ENCODE measurements around the gene G6PC2.

The G6PC2 gene

DNA sequence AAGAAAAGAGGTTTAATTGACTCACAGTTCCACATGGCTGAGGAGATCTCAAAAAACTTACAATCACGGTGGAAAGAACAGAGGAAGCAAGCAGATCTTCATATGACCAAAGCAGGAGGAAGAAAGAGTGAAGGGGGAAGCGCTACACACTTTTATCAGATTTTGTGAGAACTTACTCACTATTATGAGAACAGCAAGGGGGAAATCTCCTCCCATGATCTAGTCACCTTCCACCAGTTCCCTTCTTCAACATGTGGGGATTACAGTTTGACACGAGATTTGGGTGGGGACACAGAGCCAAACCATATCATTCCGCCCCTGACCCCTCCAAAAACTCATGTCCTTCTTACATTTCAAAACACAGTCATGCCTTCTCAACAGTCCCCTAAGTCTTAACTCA, 54.2 kb downstream of the G6PC2 start:
- H4K20me1 ChIP-seq (ENCODE audit: low read depth, low read length), result no peaks in the 10 kb centered on the region
- no peaks in the 10 kb centered on the region for H3K9me3 ChIP-seq (ENCODE audit: insufficient read depth, low read length)
- H3K27me3 ChIP-seq (ENCODE audit: low read length), result no peaks in the 10 kb centered on the region
- no peak overlapping the region for H3K9ac ChIP-seq (ENCODE audit: low read length)
- no peaks in the 10 kb centered on the region for H3K79me2 ChIP-seq (ENCODE audit: insufficient read depth, low read length)
- no peaks in the 10 kb centered on the region for H3K36me3 ChIP-seq (ENCODE audit: low read length)
- no peaks in the 10 kb centered on the region for H3F3A ChIP-seq (ENCODE audit: insufficient read depth)
- no peaks in the 10 kb centered on the region for H3K9me2 ChIP-seq (replicated peaks; ENCODE audit: insufficient read depth, low read length)
- no peak overlapping the region for H3K4me2 ChIP-seq (ENCODE audit: low read depth, low read length, poor library complexity, severe bottlenecking)
- no peak overlapping the region for H2AFZ ChIP-seq (ENCODE audit: low read depth, low read length, severe bottlenecking)
- H3K27ac ChIP-seq (ENCODE audit: low read depth, low read length), result no peak overlapping the region
- H3K4me3 ChIP-seq (ENCODE audit: insufficient read depth, low read length, poor library complexity, severe bottlenecking), result no peak overlapping the region
- no peak for TF ChIP-seq EZH2phosphoT487 (conservative IDR thresholded peaks at IDR 0.05; ENCODE audit: low read length)
- TF ChIP-seq, protein P1, sequence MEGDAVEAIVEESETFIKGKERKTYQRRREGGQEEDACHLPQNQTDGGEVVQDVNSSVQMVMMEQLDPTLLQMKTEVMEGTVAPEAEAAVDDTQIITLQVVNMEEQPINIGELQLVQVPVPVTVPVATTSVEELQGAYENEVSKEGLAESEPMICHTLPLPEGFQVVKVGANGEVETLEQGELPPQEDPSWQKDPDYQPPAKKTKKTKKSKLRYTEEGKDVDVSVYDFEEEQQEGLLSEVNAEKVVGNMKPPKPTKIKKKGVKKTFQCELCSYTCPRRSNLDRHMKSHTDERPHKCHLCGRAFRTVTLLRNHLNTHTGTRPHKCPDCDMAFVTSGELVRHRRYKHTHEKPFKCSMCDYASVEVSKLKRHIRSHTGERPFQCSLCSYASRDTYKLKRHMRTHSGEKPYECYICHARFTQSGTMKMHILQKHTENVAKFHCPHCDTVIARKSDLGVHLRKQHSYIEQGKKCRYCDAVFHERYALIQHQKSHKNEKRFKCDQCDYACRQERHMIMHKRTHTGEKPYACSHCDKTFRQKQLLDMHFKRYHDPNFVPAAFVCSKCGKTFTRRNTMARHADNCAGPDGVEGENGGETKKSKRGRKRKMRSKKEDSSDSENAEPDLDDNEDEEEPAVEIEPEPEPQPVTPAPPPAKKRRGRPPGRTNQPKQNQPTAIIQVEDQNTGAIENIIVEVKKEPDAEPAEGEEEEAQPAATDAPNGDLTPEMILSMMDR (IDR thresholded peaks at IDR 0.05; ENCODE audit: insufficient read depth, low read length, poor library complexity, severe bottlenecking), result no peak

DNA sequence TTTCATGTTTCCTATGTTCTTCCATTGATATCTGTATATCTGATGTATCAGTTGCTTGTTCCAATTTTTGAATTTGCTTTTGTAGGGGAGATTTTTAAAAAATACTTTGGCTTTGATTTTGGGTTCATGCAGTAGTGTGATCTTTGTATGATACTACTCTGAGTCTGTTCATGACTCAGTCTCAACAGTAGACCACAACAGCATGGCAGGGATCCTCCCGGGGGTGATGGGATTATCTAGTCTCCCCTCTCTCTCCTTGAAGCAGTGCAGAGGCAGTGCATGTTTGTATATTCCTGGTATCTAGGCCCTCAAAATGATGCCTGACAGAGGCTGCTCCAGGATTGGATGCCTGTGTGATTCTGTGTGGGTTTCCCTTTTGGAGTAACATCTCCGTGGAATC, 55.3 kb downstream of the G6PC2 start:
- H3K9me2 ChIP-seq (replicated peaks; ENCODE audit: insufficient read depth, low read length), result no peaks in the 10 kb centered on the region
- H3K79me2 ChIP-seq (ENCODE audit: insufficient read depth, low read length), result no peaks in the 10 kb centered on the region
- H2AFZ ChIP-seq (ENCODE audit: low read depth, low read length, severe bottlenecking), result no peak overlapping the region
- H3K4me2 ChIP-seq (ENCODE audit: low read depth, low read length, poor library complexity, severe bottlenecking), result no peak overlapping the region
- no peaks in the 10 kb centered on the region for H4K20me1 ChIP-seq (ENCODE audit: low read depth, low read length)
- TF ChIP-seq EZH2phosphoT487 (conservative IDR thresholded peaks at IDR 0.05; ENCODE audit: low read length), result no peak
- TF ChIP-seq, protein P1 (IDR thresholded peaks at IDR 0.05; ENCODE audit: insufficient read depth, low read length, poor library complexity, severe bottlenecking), result no peak
- H3K27me3 ChIP-seq (ENCODE audit: low read length), result no peaks in the 10 kb centered on the region
- no peak overlapping the region for H3K27ac ChIP-seq (ENCODE audit: low read depth, low read length)
- H3K9me3 ChIP-seq (ENCODE audit: insufficient read depth, low read length), result no peaks in the 10 kb centered on the region
- no peak overlapping the region for H3K4me3 ChIP-seq (ENCODE audit: insufficient read depth, low read length, poor library complexity, severe bottlenecking)
- H3K36me3 ChIP-seq (ENCODE audit: low read length), result no peaks in the 10 kb centered on the region
- H3F3A ChIP-seq (ENCODE audit: insufficient read depth), result no peaks in the 10 kb centered on the region
- H3K9ac ChIP-seq (ENCODE audit: low read length), result no peak overlapping the region

Measured in SU-DHL-6 (cell line).